ENCODE data around the gene HACE1.

HACE1 gene

GRCh38 chr6:104688283-104688969 is 171.3 kb downstream of the HACE1 start:
- DNase-seq (ENCODE audit: low read depth in 3 of 3) = no peak

GRCh38 chr6:104686550-104687175 is 173.1 kb downstream of the HACE1 start:
- no peak for DNase-seq (ENCODE audit: low read depth in 3 of 3)

GRCh38 chr6:104685871-104686549 is 173.7 kb downstream of the HACE1 start:
- no peak for DNase-seq (ENCODE audit: low read depth in 3 of 3)

GRCh38 chr6:104684911-104685415 is 174.8 kb downstream of the HACE1 start:
- no peak for DNase-seq (ENCODE audit: low read depth in 3 of 3)

GRCh38 chr6:104683809-104684208 is 175.9 kb downstream of the HACE1 start:
- DNase-seq (ENCODE audit: low read depth in 3 of 3) = no peak

GRCh38 chr6:104682722-104683643 is 176.7 kb downstream of the HACE1 start:
- DNase-seq (ENCODE audit: low read depth in 3 of 3) = peak; percentile 42 to 57 (median 52)

- DNase-seq (ENCODE audit: low read depth in 3 of 3) = no peak
Observed at GRCh38 chr6:104680539-104680938, 179.2 kb downstream of the HACE1 start.

- no peak for DNase-seq (ENCODE audit: low read depth in 3 of 3)
Observed at GRCh38 chr6:104679971-104680370, 179.7 kb downstream of the HACE1 start.
